H1 (cell line): ENCODE measurements around the gene TLE1.

Source experiments
- CEBPB ChIP-seq: IDR thresholded peaks from 2 replicates; pipeline ENCODE4 v1.6.1; 2012; ENCODE audit warnings: low read depth, low read length
- EZH2 ChIP-seq: fragments of 200-600 bp; sonication (generic); IDR thresholded peaks from 2 replicates; pipeline ENCODE4 v1.7.1; 2012; ENCODE audit warnings: low read depth, mild to moderate bottlenecking, moderate library complexity, low read length, inconsistent platforms; ENCODE audit not compliant: severe bottlenecking
- GABPA ChIP-seq: IDR thresholded peaks from 2 replicates; pipeline ENCODE4 v1.6.1; 2011; ENCODE audit warnings: mild to moderate bottlenecking, low read length, moderate library complexity, borderline replicate concordance; ENCODE audit not compliant: insufficient read depth
- POLR2A ChIP-seq, 2 experiments: IDR thresholded peaks; 1 replicate in 1 of 2; 2 replicates in 1 of 2; pipeline ENCODE4 v1.6.1; 2011; ENCODE audit warnings: low read depth in 2 of 2, low read length in 2 of 2, mild to moderate bottlenecking in 2 of 2; ENCODE audit errors: control extremely low read depth in 1 of 2
- SRF ChIP-seq: IDR thresholded peaks from 2 replicates; pipeline ENCODE4 v1.6.1; 2011; ENCODE audit warnings: mild to moderate bottlenecking, low read depth, low read length, moderate library complexity
- TF ChIP-seq, protein P1 (sequence below), 3 experiments: IDR thresholded peaks; 1 replicate in 2 of 3; 2 replicates in 1 of 3; pipeline versions ENCODE4 v1.5.1 to v1.6.1; 2011; ENCODE audit warnings: low read length in 3 of 3, mild to moderate bottlenecking in 3 of 3, inconsistent platforms in 2 of 3, low read depth in 1 of 3, moderate library complexity in 1 of 3; ENCODE audit not compliant: insufficient read depth in 1 of 3; ENCODE audit errors: control extremely low read depth in 1 of 3

DNA sequence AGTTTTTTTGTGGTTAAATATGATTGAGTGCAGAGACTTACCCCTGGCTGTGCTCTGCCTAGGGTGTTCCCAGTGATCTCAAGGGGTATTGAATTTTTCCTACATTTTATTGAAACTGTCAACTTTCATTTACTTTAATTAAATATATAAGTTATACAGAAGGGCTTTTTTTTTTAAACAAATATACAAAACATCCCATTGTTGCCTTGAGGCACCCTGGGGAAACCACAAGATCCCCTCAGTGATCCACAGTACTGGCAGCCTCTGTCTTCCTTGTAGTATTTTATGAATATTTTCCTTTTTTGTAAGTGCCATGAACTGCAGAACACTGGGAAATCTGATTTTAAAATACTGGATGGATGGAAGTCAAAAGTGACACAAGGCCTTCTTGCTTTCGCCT, 123.7 kb downstream of the TLE1 start:
- no peak for TF ChIP-seq POLR2A (IDR thresholded peaks at IDR 0.05; ENCODE audit: control extremely low read depth in 1 of 2, low read depth in 2 of 2, low read length in 2 of 2)
- no peak for TF ChIP-seq SRF
- TF ChIP-seq, protein P1, sequence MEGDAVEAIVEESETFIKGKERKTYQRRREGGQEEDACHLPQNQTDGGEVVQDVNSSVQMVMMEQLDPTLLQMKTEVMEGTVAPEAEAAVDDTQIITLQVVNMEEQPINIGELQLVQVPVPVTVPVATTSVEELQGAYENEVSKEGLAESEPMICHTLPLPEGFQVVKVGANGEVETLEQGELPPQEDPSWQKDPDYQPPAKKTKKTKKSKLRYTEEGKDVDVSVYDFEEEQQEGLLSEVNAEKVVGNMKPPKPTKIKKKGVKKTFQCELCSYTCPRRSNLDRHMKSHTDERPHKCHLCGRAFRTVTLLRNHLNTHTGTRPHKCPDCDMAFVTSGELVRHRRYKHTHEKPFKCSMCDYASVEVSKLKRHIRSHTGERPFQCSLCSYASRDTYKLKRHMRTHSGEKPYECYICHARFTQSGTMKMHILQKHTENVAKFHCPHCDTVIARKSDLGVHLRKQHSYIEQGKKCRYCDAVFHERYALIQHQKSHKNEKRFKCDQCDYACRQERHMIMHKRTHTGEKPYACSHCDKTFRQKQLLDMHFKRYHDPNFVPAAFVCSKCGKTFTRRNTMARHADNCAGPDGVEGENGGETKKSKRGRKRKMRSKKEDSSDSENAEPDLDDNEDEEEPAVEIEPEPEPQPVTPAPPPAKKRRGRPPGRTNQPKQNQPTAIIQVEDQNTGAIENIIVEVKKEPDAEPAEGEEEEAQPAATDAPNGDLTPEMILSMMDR (IDR thresholded peaks at IDR 0.05; ENCODE audit: control extremely low read depth in 1 of 3, insufficient read depth in 1 of 3, low read depth in 1 of 3, low read length in 3 of 3), result no peak
- no peak for TF ChIP-seq CEBPB
- TF ChIP-seq GABPA, result no peak
- TF ChIP-seq EZH2, result no peak
